GM12865 (cell line): ENCODE results near the gene KDM7A.

Experiments
- DNase-seq: peaks from one replicate; pipeline ENCODE4 v3.0.0; 2010; ENCODE audit warnings: low read depth
- H3K4me3 ChIP-seq: 2 replicates; pipeline ENCODE4 v1.5.1; 2011; ENCODE audit warnings: mild to moderate bottlenecking, low read depth, low read length, control low read depth
- TF ChIP-seq, protein P1 (sequence below): IDR thresholded peaks from 2 replicates; pipeline ENCODE4 v1.5.1; 2011; ENCODE audit warnings: low read length, control low read depth, low read depth, inconsistent platforms; ENCODE audit not compliant: insufficient read depth; ENCODE audit errors: missing control alignments

The KDM7A gene

DNA sequence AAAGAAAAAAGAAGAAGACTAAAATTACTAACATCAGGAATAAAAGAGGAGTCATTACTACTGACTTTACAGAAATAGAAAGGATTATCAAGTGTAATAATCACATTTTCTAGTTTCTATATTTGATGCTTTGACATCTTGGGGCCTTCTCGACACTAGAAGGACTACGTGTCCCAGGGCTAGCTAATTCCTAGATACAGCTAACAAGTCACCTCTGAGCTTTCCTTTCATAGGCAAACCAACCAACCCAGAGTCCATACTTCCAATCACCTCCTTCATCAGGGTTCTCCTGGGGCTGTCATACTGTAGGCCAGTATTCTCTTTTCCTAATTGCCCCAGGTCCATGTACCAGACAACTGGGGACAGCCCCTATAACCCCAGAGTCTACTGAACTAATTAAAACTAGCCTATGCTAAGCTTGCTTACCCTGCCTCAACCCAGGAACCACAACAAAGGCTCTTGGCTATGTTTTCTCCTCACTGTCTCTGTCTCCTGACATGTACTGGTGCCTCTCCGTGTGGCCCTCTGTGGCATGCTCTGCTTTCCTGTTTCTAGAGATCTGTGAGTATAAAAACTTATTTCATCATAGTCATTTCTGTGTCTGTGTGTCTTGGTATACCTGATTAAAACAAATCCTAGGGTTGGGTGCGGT, 107.4 kb downstream of the KDM7A start:
- H3K4me3 ChIP-seq = no peak overlapping the region
- TF ChIP-seq, protein P1, sequence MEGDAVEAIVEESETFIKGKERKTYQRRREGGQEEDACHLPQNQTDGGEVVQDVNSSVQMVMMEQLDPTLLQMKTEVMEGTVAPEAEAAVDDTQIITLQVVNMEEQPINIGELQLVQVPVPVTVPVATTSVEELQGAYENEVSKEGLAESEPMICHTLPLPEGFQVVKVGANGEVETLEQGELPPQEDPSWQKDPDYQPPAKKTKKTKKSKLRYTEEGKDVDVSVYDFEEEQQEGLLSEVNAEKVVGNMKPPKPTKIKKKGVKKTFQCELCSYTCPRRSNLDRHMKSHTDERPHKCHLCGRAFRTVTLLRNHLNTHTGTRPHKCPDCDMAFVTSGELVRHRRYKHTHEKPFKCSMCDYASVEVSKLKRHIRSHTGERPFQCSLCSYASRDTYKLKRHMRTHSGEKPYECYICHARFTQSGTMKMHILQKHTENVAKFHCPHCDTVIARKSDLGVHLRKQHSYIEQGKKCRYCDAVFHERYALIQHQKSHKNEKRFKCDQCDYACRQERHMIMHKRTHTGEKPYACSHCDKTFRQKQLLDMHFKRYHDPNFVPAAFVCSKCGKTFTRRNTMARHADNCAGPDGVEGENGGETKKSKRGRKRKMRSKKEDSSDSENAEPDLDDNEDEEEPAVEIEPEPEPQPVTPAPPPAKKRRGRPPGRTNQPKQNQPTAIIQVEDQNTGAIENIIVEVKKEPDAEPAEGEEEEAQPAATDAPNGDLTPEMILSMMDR = no peak

DNA sequence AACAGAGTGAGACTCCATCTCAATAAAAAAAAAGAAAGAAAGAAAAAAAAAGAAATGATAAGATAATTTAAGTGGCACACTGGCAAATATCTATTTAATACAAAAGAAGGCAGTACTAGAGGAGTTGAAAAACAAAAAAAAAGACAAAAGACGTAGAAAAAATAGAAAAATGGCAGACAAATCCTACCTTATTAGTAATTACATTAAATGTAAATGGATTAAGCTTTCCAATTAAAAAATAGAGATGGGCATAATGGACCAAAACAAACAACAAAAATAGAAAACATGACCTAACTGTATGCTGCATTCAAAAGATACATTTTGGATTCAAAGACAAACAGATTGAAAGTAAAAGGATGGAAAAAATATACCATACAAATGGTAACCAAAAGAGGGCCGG, 108.8 kb downstream of the KDM7A start:
- TF ChIP-seq, protein P1 = no peak
- H3K4me3 ChIP-seq = no peak overlapping the region

More for the DNA sequence above, 107.4 kb downstream of the KDM7A start:
- no peak for DNase-seq

DNA sequence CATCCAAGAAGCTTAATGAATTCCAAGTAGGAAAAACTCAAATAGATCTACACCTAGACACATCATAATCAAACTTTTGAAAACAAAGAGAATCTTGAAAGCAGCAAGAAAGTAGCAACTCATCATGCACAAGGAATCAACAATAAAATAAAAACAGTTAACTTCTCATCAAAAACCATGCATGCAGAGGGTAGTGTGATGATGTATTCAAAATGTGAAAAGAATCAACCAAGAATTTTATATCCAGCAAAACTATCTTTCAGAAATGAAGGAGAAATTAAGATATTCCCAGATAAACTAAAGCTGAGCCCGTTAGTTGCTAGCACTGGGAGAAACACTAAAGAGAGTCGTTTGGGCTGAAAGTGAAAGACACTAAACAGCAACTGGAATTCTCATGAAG, 109.7 kb downstream of the KDM7A start:
- no peak overlapping the region for H3K4me3 ChIP-seq
- TF ChIP-seq, protein P1 = no peak
- no peak for DNase-seq

More for the DNA sequence above, 108.8 kb downstream of the KDM7A start:
- no peak for DNase-seq

DNA sequence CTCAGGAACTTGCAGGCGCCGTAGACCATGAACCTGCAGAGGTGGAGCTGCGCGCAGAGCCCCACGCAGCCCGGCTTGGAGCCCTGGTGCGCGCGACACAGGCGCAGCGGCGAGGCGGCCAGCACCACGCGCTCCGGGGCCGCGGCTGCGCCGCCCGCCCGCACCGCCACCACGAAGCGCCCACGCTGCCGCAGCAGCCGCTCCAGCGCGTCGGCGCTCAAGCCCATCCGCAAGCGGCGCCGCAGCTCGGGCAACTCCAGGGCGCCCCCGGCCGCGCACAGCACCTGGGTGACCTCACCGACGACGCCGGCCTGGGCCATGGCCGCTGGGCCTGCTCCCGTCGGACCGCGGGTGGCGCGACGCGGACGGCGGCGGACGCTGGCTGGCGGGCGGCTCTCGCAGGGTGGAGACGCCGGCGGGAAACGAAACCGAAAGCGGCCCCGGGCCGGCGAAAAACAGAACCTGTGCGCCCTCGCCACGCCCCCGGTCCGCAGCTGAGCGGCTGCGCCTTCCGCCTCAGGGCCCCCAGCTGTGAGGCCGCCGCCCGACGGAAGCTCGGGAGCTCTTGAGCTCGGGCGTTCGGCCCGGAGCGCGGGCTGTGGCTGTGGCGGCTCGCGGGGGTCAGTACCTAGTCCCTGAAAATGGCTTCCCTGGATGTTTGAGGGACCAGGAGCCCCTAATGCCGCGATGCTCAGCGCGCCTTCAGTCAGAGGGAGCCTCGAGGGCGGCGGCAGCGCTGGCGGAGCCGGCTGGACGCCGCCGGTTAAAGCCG, 114.1 kb downstream of the KDM7A start, which contains the start of gene PARP12:
Gene PARP12 (minus strand): TSS at position 424 of the 772 bp plus-strand sequence. CDS start 104 bp downstream, at position 320.
- DNase-seq = peak; percentile 95
- TF ChIP-seq, protein P1 = no peak

DNA sequence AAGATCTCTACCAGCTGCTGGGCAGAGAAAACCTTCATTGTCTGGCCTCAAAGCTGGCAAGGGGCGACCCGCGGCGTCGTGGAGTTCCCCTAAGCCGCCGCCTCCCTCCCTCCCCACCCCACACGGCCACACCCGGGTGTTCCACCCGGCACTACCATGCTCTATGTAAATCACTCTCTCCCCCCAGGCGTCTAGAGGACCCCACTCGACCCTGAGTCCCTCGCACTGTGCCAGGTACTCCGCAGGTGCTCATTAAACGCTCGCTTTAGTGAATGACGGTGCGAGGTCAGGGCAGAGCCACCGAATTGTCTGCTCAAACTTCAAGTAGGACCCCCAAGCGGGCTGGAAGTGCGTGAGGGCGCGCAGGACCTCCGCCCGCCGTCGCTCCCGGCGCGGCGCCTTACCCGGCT, 114.7 kb downstream of the KDM7A start:
- TF ChIP-seq, protein P1 = no peak
- DNase-seq = peak; percentile 64

More for the DNA sequence above, 114.1 kb downstream of the KDM7A start, which contains the start of gene PARP12:
- peak within 1 kb of the TSS; percentile 60 for H3K4me3 ChIP-seq

DNA sequence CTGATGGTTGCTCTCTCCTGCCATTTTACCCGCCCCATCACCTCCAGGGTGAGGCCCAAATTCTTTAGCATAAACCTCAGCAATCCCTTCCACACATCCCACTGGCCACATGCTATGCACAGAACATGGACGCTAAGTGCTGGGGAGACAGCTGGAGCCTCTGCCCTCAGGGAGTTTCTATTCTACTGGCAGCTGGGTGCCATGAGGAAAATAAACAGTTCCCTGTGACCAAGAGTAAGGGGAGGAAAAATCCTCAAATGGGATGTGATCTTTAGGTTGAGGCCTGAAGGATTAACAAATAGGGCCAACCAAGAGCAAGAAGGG, 115.2 kb downstream of the KDM7A start:
- TF ChIP-seq, protein P1 = no peak
- DNase-seq = no peak
- peak overlapping the region; percentile 60 for H3K4me3 ChIP-seq

More for the DNA sequence above, 114.7 kb downstream of the KDM7A start:
- H3K4me3 ChIP-seq = peak overlapping the region; percentile 60
